ENCODE results near the gene OPCML.

Gene OPCML

GRCh38 chr11:132421555-132421954, 1110.7 kb downstream of the OPCML start:
- no peak overlapping the region for H3K4me3 ChIP-seq (ENCODE audit: low read depth, low read length)
- no peaks in the 10 kb centered on the region for H3K36me3 ChIP-seq (replicated peaks)
- peaks cover 2% of the 10 kb centered on the region for H3K27me3 ChIP-seq (replicated peaks)
- no peak overlapping the region for H3K27ac ChIP-seq
- in situ Hi-C loops (cut with HindIII; ENCODE audit: low pct_ligation_motif_present, low sequenced_read_pairs), result no loop called here
- no peak for TF ChIP-seq CTCF (IDR thresholded peaks at IDR 0.05; ENCODE audit: low read depth, low read length, missing control alignments)
- DNase-seq, result no peak

GRCh38 chr11:132414451-132414850, 1117.8 kb downstream of the OPCML start:
- Histone ChIP-seq H3K36me3 (replicated peaks) (no peaks in the 10 kb centered on the region), H3K4me3 (ENCODE audit: low read depth, low read length) (no peak overlapping the region), H3K27me3 (replicated peaks) (peaks cover 4% of the 10 kb centered on the region), H3K27ac (no peak overlapping the region)
- TF ChIP-seq CTCF (IDR thresholded peaks at IDR 0.05; ENCODE audit: low read depth, low read length, missing control alignments), result no peak
- in situ Hi-C loops (cut with HindIII; ENCODE audit: low pct_ligation_motif_present, low sequenced_read_pairs), result no loop called here
- DNase-seq, result no peak

GRCh38 chr11:132410383-132410782, 1121.9 kb downstream of the OPCML start:
- no peak for TF ChIP-seq CTCF (IDR thresholded peaks at IDR 0.05; ENCODE audit: low read depth, low read length, missing control alignments)
- no peak overlapping the region for H3K4me3 ChIP-seq (ENCODE audit: low read depth, low read length)
- H3K27ac ChIP-seq, result no peak overlapping the region
- H3K27me3 ChIP-seq (replicated peaks), result peaks cover 2% of the 10 kb centered on the region
- in situ Hi-C loops (cut with HindIII; ENCODE audit: low pct_ligation_motif_present, low sequenced_read_pairs), result no loop called here
- H3K36me3 ChIP-seq (replicated peaks), result no peaks in the 10 kb centered on the region
- DNase-seq, result no peak

GRCh38 chr11:132409573-132410355, 1122.5 kb downstream of the OPCML start:
- Histone ChIP-seq H3K36me3 (replicated peaks) (no peaks in the 10 kb centered on the region), H3K27ac (no peak overlapping the region), H3K4me3 (ENCODE audit: low read depth, low read length) (no peak overlapping the region), H3K27me3 (replicated peaks) (peaks cover 2% of the 10 kb centered on the region)
- no peak for DNase-seq
- no peak for TF ChIP-seq CTCF (IDR thresholded peaks at IDR 0.05; ENCODE audit: low read depth, low read length, missing control alignments)
- in situ Hi-C loops (cut with HindIII; ENCODE audit: low pct_ligation_motif_present, low sequenced_read_pairs), result no loop called here

- Histone ChIP-seq H3K27ac (no peak overlapping the region), H3K27me3 (replicated peaks) (peaks cover 2% of the 10 kb centered on the region), H3K36me3 (replicated peaks) (no peaks in the 10 kb centered on the region), H3K4me3 (ENCODE audit: low read depth, low read length) (no peak overlapping the region)
- TF ChIP-seq CTCF (IDR thresholded peaks at IDR 0.05; ENCODE audit: low read depth, low read length, missing control alignments), result no peak
- no peak for DNase-seq
- in situ Hi-C loops (cut with HindIII; ENCODE audit: low pct_ligation_motif_present, low sequenced_read_pairs), result no loop called here
Observed at GRCh38 chr11:132408877-132409276, 1123.4 kb downstream of the OPCML start.

GRCh38 chr11:132405728-132406127, 1126.6 kb downstream of the OPCML start:
- Histone ChIP-seq H3K4me3 (ENCODE audit: low read depth, low read length) (no peak overlapping the region), H3K36me3 (replicated peaks) (no peaks in the 10 kb centered on the region), H3K27ac (no peak overlapping the region), H3K27me3 (replicated peaks) (peaks cover 6% of the 10 kb centered on the region)
- DNase-seq, result no peak
- no peak for TF ChIP-seq CTCF (IDR thresholded peaks at IDR 0.05; ENCODE audit: low read depth, low read length, missing control alignments)
- in situ Hi-C loops (cut with HindIII; ENCODE audit: low pct_ligation_motif_present, low sequenced_read_pairs), result no loop called here
